ENCODE results near the gene ECE2. TPM values are rescaled to one million over a fixed set of nuclear protein-coding genes. Genes with fewer than 3 reads are reported as not detected.
"Not testable (repeated sequence)": the region's sequence is repeated elsewhere in the genome, so short reads cannot be mapped to it uniquely, and the experiment has no call there.

The ECE2 gene
- total RNA-seq, 6 donors from 2014 or later, result not detected

DNA sequence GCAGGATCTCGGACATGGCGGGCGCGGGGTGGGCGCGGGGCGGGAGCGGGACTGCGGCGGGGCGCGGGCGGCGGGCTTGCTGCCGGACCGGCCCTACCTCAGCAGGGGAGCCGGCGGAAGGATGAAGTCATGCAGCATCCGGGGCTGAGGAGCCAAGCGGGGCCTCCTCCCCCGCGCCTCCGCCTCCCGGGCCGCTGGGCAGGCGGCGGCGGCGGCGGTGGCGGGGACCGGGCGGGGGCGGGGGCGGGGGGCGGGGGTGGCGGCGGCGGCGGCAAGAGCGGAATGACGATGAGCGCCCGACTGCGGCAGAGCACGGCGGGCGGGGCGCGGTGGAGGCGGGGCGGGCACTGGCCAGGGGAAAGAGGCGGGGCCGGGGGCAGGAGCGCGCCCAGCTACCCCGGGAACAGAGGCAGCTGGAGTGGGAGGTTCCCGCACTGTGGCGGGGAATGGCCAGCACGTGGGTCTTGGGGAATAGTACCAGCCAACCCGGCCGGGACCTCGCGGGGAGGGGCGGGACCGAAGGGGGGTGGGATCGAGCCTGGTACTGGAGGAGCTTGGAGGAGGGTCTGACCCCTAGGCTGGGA lies 14.5 kb upstream of the ECE2 start, which contains the start of gene CAMK2N2:
CAMK2N2 (minus strand) TSS at position 284 of the 584 bp plus-strand sequence; CDS start at position 16, 268 bp downstream.
- H3K4me1 ChIP-seq, result peaks cover 30 to 35% (median 32%) of the 10 kb centered on the region in 4 donors
- peak; percentile 19 to 84 for ATAC-seq (ENCODE audit: low FRiP score in 2 of 2)
- H3K4me3 ChIP-seq, result peak within 1 kb of the TSS; percentile 5 to 62 (median 52)
- TF ChIP-seq, protein P1, sequence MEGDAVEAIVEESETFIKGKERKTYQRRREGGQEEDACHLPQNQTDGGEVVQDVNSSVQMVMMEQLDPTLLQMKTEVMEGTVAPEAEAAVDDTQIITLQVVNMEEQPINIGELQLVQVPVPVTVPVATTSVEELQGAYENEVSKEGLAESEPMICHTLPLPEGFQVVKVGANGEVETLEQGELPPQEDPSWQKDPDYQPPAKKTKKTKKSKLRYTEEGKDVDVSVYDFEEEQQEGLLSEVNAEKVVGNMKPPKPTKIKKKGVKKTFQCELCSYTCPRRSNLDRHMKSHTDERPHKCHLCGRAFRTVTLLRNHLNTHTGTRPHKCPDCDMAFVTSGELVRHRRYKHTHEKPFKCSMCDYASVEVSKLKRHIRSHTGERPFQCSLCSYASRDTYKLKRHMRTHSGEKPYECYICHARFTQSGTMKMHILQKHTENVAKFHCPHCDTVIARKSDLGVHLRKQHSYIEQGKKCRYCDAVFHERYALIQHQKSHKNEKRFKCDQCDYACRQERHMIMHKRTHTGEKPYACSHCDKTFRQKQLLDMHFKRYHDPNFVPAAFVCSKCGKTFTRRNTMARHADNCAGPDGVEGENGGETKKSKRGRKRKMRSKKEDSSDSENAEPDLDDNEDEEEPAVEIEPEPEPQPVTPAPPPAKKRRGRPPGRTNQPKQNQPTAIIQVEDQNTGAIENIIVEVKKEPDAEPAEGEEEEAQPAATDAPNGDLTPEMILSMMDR (IDR thresholded peaks at IDR 0.05), result no peak
- TF ChIP-seq POLR2AphosphoS5 (IDR thresholded peaks at IDR 0.05) (no peak), EP300 (IDR thresholded peaks at IDR 0.05) (no peak), POLR2A (IDR thresholded peaks at IDR 0.05) (no peak)
- peaks cover 0 to 3% (median 0%) of the 10 kb centered on the region in 4 donors for H3K36me3 ChIP-seq
- H3K9me3 ChIP-seq, result no peaks in the 10 kb centered on the region
- peak; percentile 58 to 92 for DNase-seq
- H3K27ac ChIP-seq, result no peak within 1 kb of the TSS
- H3K27me3 ChIP-seq, result peaks cover 0 to 32% (median 16%) of the 10 kb centered on the region in 4 donors
- WGBS, 2 donors, result 0 to 10% methylated on average over 2 to 7 of the region's 67 CpGs

- peaks cover 0 to 32% (median 16%) of the 10 kb centered on the region in 4 donors for H3K27me3 ChIP-seq
- peaks cover 0 to 3% (median 0%) of the 10 kb centered on the region in 4 donors for H3K36me3 ChIP-seq
- WGBS, 2 donors, result 4 to 6% methylated on average over 36 to 56 of the region's 66 CpGs
- no peak overlapping the region for H3K27ac ChIP-seq
- peaks cover 30 to 35% (median 32%) of the 10 kb centered on the region in 4 donors for H3K4me1 ChIP-seq
- H3K9me3 ChIP-seq, result no peaks in the 10 kb centered on the region
- ATAC-seq (ENCODE audit: low FRiP score in 2 of 2), result peak; percentile 2 to 12
- peak overlapping the region; percentile 5 to 62 (median 52) for H3K4me3 ChIP-seq
- DNase-seq, result peak in 1 of 2 donors; percentile 84
- TF ChIP-seq, protein P1 (IDR thresholded peaks at IDR 0.05), result no peak
- no peak for TF ChIP-seq POLR2AphosphoS5 (IDR thresholded peaks at IDR 0.05)
- no peak for TF ChIP-seq POLR2A (IDR thresholded peaks at IDR 0.05)
- no peak for TF ChIP-seq EP300 (IDR thresholded peaks at IDR 0.05)
Measured at GRCh38 chr3:184261854-184262763, 13.7 kb upstream of the ECE2 start.

- TF ChIP-seq EP300 (IDR thresholded peaks at IDR 0.05) (no peak), POLR2AphosphoS5 (IDR thresholded peaks at IDR 0.05) (no peak), POLR2A (IDR thresholded peaks at IDR 0.05) (no peak)
- TF ChIP-seq, protein P1 (IDR thresholded peaks at IDR 0.05), result no peak
- peaks cover 30 to 35% (median 32%) of the 10 kb centered on the region in 4 donors for H3K4me1 ChIP-seq
- peaks cover 0 to 3% (median 0%) of the 10 kb centered on the region in 4 donors for H3K36me3 ChIP-seq
- no peak for DNase-seq
- H3K27ac ChIP-seq, result no peak overlapping the region
- 15 to 25% methylated on average over 11 to 15 of the region's 15 CpGs for WGBS, 2 donors
- H3K4me3 ChIP-seq, result peak overlapping the region in 2 of 4 donors; percentile 55 to 62
- H3K9me3 ChIP-seq, result no peaks in the 10 kb centered on the region
- no peak for ATAC-seq (ENCODE audit: low FRiP score in 2 of 2)
- peaks cover 0 to 32% (median 16%) of the 10 kb centered on the region in 4 donors for H3K27me3 ChIP-seq
Measured at GRCh38 chr3:184262764-184263179, 13.1 kb upstream of the ECE2 start.

GRCh38 chr3:184267249-184267648 lies 8.6 kb upstream of the ECE2 start:
- not testable (repeated sequence) for H3K27me3 ChIP-seq; DNase-seq; ATAC-seq (ENCODE audit: low FRiP score in 2 of 2); H3K36me3 ChIP-seq; H3K4me1 ChIP-seq; H3K4me3 ChIP-seq; H3K9me3 ChIP-seq; H3K27ac ChIP-seq
- 84 to 89% methylated on average over 1 of the region's 1 CpG for WGBS, 2 donors

DNA sequence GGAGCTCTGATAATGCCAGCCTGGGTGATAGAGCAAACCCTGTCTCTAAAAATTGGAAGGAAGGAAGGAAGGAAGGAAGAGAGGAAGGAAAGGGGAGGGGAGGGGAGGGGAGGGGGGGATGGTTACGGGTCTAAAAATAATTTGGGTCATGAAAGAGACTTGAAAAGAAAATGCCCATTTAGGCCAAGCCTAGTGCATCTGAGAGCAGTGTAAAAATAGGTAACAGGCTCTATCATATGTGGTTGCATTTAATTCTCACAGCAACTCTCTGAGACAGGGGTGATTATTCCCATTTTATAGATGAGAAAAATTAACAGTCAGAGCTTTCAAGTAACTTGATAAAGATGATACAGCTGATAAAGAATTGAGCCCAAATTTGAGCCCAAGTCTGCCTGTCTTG lies 3.6 kb upstream of the ECE2 start:
- TF ChIP-seq POLR2A (IDR thresholded peaks at IDR 0.05), result no peak
- TF ChIP-seq EP300 (IDR thresholded peaks at IDR 0.05), result no peak
- TF ChIP-seq, protein P1 (IDR thresholded peaks at IDR 0.05), result no peak
- TF ChIP-seq POLR2AphosphoS5 (IDR thresholded peaks at IDR 0.05), result no peak
- DNase-seq (no peak), ATAC-seq (ENCODE audit: low FRiP score in 2 of 2) (no peak)
- no peaks in the 10 kb centered on the region for H3K36me3 ChIP-seq
- H3K27me3 ChIP-seq, result peaks cover 0 to 21% (median 11%) of the 10 kb centered on the region in 4 donors
- peaks cover 0 to 8% (median 1%) of the 10 kb centered on the region in 4 donors for H3K4me1 ChIP-seq
- no peaks in the 10 kb centered on the region for H3K9me3 ChIP-seq
- 27 to 53% methylated on average over 1 of the region's 1 CpG for WGBS, 2 donors
- no peak overlapping the region for H3K27ac ChIP-seq
- no peak overlapping the region for H3K4me3 ChIP-seq

Data from upper lobe of left lung (tissue), 6 donors.